K562 (cell line): ENCODE data around the gene RUVBL1. TPM values are rescaled to one million over a fixed set of nuclear protein-coding genes. Genes with fewer than 3 reads are reported as not detected.
A peak's percentile ranks its signal among the peaks of the same experiment; 100 is the strongest.

Experiments used
- GABPB2 ChIP-seq: fragments of 250-450 bp; sonication (Bioruptor Pico); conservative IDR thresholded peaks from 2 replicates; pipeline ENCODE4 v1.5.1; 2021; ENCODE audit warnings: mild to moderate bottlenecking
- HCFC1 ChIP-seq: IDR thresholded peaks from 2 replicates; pipeline ENCODE4 v1.6.1; 2012; ENCODE audit warnings: low read depth, low read length, improper control_type of control experiment
- JUND ChIP-seq, 2 experiments: IDR thresholded peaks; 2 replicates in 1 of 2; 3 replicates in 1 of 2; pipeline ENCODE4 v1.6.1; 2011; ENCODE audit warnings: borderline replicate concordance in 2 of 2, low read depth in 2 of 2, low read length in 2 of 2, improper control_type of control experiment in 1 of 2, missing biosample characterization in 1 of 2, missing genetic modification characterization in 1 of 2, missing genetic modification reagents in 1 of 2
- KAT8 ChIP-seq: fragments of 450-650 bp; IDR thresholded peaks from 2 replicates; pipeline ENCODE4 v1.6.1; 2016; ENCODE audit warnings: low read depth, mild to moderate bottlenecking
- NR2C1 ChIP-seq, 2 experiments: fragments of 450-650 bp; IDR thresholded peaks; 2 replicates each; pipeline ENCODE4 v1.6.1; 2017; ENCODE audit warnings: mild to moderate bottlenecking in 2 of 2, antibody characterized with exemption in 1 of 2, inconsistent platforms in 1 of 2, missing compliant biosample characterization in 1 of 2, missing genetic modification characterization in 1 of 2
- POLR2B ChIP-seq: fragments of 450-650 bp; IDR thresholded peaks from 2 replicates; pipeline ENCODE4 v1.6.1; 2018; ENCODE audit warnings: low read depth; ENCODE audit not compliant: partially characterized antibody
- PTRF ChIP-seq: fragments of 450-650 bp; IDR thresholded peaks from 2 replicates; pipeline ENCODE4 v1.6.1; 2016; ENCODE audit warnings: mild to moderate bottlenecking, missing genetic modification characterization, missing compliant biosample characterization
- SIN3A ChIP-seq, 2 experiments: fragments of 150-350 bp in 1 of 2; IDR thresholded peaks; 2 replicates each; pipeline ENCODE4 v1.6.1; 2011 to 2016; ENCODE audit warnings: borderline replicate concordance in 2 of 2, low read depth in 2 of 2, low read length in 2 of 2, mild to moderate bottlenecking in 2 of 2, moderate library complexity in 2 of 2; ENCODE audit not compliant: control insufficient read depth in 1 of 2
- SOX6 ChIP-seq: fragments of 450-650 bp; IDR thresholded peaks from 2 replicates; pipeline ENCODE4 v1.6.1; 2014; ENCODE audit warnings: mild to moderate bottlenecking
- SRSF9 ChIP-seq: fragments of 200-400 bp; formaldehyde crosslinking; IDR thresholded peaks from 2 replicates; pipeline ENCODE4 v1.6.1; 2017; ENCODE audit warnings: low read depth, low read length, borderline replicate concordance
- XRCC3 ChIP-seq: fragments of 450-650 bp; IDR thresholded peaks from 2 replicates; pipeline ENCODE4 v1.6.1; 2017; ENCODE audit warnings: mild to moderate bottlenecking, moderate library complexity
- ZNF354B ChIP-seq: fragments of 250-450 bp; sonication (Bioruptor Pico); IDR thresholded peaks from 2 replicates; pipeline ENCODE4 v1.4.0; 2020
- polyA plus RNA-seq, 8 experiments: library from polyadenylated mRNA; depleted of rRNA in 4 of 8; stranded (reverse) in 5 of 8; unstranded in 3 of 8; fragments of >200 nt; fragmentation: Nextera tagmentation in 2 of 8; fragmentation: Illumina TruSeq in 1 of 8; extraction: Ambion mirVana in 2 of 8; extraction: Trizol in 1 of 8; gene quantifications; 2 replicates each; pipeline versions ENCODE4 v1.2.1 to v1.2.3, GENCODE V29; 2011 to 2014; ENCODE audit warnings: inconsistent platforms in 1 of 8, missing spikeins in 1 of 8
- total RNA-seq, 7 experiments: library from RNA; depleted of rRNA in 6 of 7; stranded (reverse); fragments of >200 nt in 6 of 7; fragmentation: Illumina TruSeq in 2 of 7; extraction: Trizol in 2 of 7; gene quantifications; 2 replicates each; pipeline versions ENCODE4 v1.2.1 to v1.2.3, GENCODE V29; 2011 to 2021; ENCODE audit warnings: low replicate concordance in 1 of 7
- TF ChIP-seq, protein P1 (sequence below): sonication (generic); formaldehyde crosslinking; IDR thresholded peaks from 2 replicates; pipeline ENCODE4 v1.8.1; 2023; ENCODE audit warnings: mild to moderate bottlenecking, missing genetic modification reagents, moderate library complexity
- TF ChIP-seq, protein P2 (sequence below), 2 experiments: fragments of 150-350 bp in 1 of 2; IDR thresholded peaks; 2 replicates each; pipeline ENCODE4 v1.6.1; 2012 to 2016; ENCODE audit warnings: low read depth in 2 of 2, low read length in 2 of 2, mild to moderate bottlenecking in 1 of 2, moderate library complexity in 1 of 2
- TF ChIP-seq, protein P3 (sequence below): fragments of 250-450 bp; sonication (Bioruptor Pico); IDR thresholded peaks from 2 replicates; pipeline ENCODE4 v1.4.0; 2020; ENCODE audit warnings: borderline replicate concordance

Gene RUVBL1
- total and polyA plus RNA-seq, 9 of the 15 experiments (the other 6 are each of a cell fraction or from before 2014, with no cell fraction given): 20.7 to 147 (median 113) TPM

DNA sequence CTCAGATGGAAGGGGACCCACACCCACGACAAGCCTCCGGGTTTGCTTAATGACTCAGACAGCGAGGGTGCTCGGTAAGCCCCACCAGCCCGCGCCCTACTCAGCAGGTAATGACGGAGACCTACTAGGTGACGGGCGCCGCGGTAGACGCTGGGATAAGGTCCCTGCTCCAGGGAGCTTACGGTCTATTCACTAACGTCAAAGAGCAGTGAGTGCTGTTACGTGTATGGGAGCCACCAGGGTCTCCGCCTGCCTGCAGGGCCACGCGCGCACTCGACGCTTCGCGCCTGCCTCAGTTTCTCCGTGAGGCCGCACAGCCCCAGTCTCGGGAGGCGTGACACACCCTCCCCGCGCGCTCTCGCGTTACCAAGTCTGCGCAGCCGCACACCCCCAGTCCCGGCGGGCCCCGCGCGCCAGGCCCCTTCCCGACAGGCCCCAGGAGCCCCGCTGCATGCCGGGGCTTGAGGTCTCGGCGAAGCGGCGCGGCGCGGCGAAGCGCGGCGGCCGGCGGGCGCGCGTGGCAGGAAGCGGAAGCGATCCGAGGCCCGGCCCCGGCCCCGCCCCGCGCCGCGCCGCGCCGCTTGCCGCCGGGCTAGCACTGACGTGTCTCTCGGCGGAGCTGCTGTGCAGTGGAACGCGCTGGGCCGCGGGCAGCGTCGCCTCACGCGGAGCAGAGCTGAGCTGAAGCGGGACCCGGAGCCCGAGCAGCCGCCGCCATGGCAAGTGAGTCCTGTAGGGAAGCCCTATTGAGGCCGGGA lies 71.6 kb downstream of the RUVBL1 start, which contains the start of gene SEC61A1 (continued):
- TF ChIP-seq JUND (IDR thresholded peaks at IDR 0.05; ENCODE audit: borderline replicate concordance, low read depth, low read length) (no peak), JUND (tag; IDR thresholded peaks at IDR 0.05; ENCODE audit: borderline replicate concordance, low read depth, low read length) (0 out of 3 replicates have a peak, but pooled peaks have one; percentile 20), HCFC1 (peak; percentile 86), SOX6 (no peak), SRSF9 (no peak), POLR2B (peak; percentile 59), SIN3A (IDR thresholded peaks at IDR 0.05; ENCODE audit: borderline replicate concordance in 2 of 2, control insufficient read depth in 1 of 2, low read depth in 2 of 2, low read length in 2 of 2) (peak; percentile 33 to 44; a peak in 3 of 4 replicates), PTRF (no peak), NR2C1 (IDR thresholded peaks at IDR 0.05) (no peak), NR2C1 (tag; IDR thresholded peaks at IDR 0.05) (no peak), XRCC3 (no peak), ZNF354B (no peak), KAT8 (no peak), GABPB2 (CRISPR knock-in tag) (no peak)
- TF ChIP-seq, protein P1, sequence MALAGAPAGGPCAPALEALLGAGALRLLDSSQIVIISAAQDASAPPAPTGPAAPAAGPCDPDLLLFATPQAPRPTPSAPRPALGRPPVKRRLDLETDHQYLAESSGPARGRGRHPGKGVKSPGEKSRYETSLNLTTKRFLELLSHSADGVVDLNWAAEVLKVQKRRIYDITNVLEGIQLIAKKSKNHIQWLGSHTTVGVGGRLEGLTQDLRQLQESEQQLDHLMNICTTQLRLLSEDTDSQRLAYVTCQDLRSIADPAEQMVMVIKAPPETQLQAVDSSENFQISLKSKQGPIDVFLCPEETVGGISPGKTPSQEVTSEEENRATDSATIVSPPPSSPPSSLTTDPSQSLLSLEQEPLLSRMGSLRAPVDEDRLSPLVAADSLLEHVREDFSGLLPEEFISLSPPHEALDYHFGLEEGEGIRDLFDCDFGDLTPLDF (CRISPR knock-in tag): peak; percentile 60; the same call in 1 of the 2 replicates
- TF ChIP-seq, protein P2, sequence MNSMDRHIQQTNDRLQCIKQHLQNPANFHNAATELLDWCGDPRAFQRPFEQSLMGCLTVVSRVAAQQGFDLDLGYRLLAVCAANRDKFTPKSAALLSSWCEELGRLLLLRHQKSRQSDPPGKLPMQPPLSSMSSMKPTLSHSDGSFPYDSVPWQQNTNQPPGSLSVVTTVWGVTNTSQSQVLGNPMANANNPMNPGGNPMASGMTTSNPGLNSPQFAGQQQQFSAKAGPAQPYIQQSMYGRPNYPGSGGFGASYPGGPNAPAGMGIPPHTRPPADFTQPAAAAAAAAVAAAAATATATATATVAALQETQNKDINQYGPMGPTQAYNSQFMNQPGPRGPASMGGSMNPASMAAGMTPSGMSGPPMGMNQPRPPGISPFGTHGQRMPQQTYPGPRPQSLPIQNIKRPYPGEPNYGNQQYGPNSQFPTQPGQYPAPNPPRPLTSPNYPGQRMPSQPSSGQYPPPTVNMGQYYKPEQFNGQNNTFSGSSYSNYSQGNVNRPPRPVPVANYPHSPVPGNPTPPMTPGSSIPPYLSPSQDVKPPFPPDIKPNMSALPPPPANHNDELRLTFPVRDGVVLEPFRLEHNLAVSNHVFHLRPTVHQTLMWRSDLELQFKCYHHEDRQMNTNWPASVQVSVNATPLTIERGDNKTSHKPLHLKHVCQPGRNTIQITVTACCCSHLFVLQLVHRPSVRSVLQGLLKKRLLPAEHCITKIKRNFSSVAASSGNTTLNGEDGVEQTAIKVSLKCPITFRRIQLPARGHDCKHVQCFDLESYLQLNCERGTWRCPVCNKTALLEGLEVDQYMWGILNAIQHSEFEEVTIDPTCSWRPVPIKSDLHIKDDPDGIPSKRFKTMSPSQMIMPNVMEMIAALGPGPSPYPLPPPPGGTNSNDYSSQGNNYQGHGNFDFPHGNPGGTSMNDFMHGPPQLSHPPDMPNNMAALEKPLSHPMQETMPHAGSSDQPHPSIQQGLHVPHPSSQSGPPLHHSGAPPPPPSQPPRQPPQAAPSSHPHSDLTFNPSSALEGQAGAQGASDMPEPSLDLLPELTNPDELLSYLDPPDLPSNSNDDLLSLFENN (IDR thresholded peaks at IDR 0.05; ENCODE audit: low read depth in 2 of 2, low read length in 2 of 2): no peak
- TF ChIP-seq, protein P3, sequence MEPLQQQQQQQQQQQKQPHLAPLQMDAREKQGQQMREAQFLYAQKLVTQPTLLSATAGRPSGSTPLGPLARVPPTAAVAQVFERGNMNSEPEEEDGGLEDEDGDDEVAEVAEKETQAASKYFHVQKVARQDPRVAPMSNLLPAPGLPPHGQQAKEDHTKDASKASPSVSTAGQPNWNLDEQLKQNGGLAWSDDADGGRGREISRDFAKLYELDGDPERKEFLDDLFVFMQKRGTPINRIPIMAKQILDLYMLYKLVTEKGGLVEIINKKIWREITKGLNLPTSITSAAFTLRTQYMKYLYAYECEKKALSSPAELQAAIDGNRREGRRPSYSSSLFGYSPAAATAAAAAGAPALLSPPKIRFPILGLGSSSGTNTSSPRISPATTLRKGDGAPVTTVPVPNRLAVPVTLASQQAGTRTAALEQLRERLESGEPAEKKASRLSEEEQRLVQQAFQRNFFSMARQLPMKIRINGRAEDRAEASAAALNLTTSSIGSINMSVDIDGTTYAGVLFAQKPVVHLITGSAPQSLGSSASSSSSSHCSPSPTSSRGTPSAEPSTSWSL (CRISPR knock-in tag): no peak
